BLaER1 (cell line): Measurements from ENCODE around the gene POU5F1.
"Not testable (repeated sequence)": the region's sequence is repeated elsewhere in the genome, so short reads cannot be mapped to it uniquely, and the experiment has no call there.

Experiments used
- H3K27ac ChIP-seq: shearing (Covaris generic); formaldehyde crosslinking; 2 replicates; pipeline ENCODE4 v1.8.1; 2022
- H3K27me3 ChIP-seq: shearing (Covaris generic); formaldehyde crosslinking; 2 replicates; pipeline ENCODE4 v1.8.1; 2022
- H3K36me3 ChIP-seq: shearing (Covaris generic); formaldehyde crosslinking; 2 replicates; pipeline ENCODE4 v1.8.1; 2022
- H3K4me1 ChIP-seq: shearing (Covaris generic); formaldehyde crosslinking; 2 replicates; pipeline ENCODE4 v1.8.1; 2022
- H3K4me2 ChIP-seq: shearing (Covaris generic); formaldehyde crosslinking; 2 replicates; pipeline ENCODE4 v1.8.1; 2022
- H3K4me3 ChIP-seq: shearing (Covaris generic); formaldehyde crosslinking; 2 replicates; pipeline ENCODE4 v1.8.1; 2022
- H3K9ac ChIP-seq: shearing (Covaris generic); formaldehyde crosslinking; 2 replicates; pipeline ENCODE4 v1.8.1; 2022
- H3K9me3 ChIP-seq: shearing (Covaris generic); formaldehyde crosslinking; 2 replicates; pipeline ENCODE4 v1.8.1; 2022
- H4K20me1 ChIP-seq: shearing (Covaris generic); formaldehyde crosslinking; 2 replicates; pipeline ENCODE4 v1.8.1; 2022
- Cebpa-rat ChIP-seq: shearing (Covaris generic); IDR thresholded peaks from 2 replicates; pipeline ENCODE4 v1.8.1; 2022

POU5F1 gene

DNA sequence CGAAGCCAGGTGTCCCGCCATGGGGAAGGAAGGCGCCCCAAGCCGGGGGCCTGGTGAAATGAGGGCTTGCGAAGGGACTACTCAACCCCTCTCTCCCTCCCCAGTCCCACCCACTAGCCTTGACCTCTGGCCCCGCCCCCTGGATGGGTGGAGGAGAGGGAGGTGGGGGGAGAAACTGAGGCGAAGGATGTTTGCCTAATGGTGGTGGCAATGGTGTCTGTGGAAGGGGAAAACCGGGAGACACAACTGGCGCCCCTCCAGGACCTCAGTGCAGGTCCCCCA, at the start of gene POU5F1:
Gene POU5F1, minus strand, starts transcription at position 83 of the 282 bp plus-strand sequence. Its CDS starts 62 bp downstream, at position 21.
- H3K9ac ChIP-seq: no peak within 1 kb of the TSS
- H3K27ac ChIP-seq: no peak within 1 kb of the TSS
- no peak for TF ChIP-seq Cebpa-rat
- H3K4me1 ChIP-seq: no peaks in the 10 kb centered on the region
- no peaks in the 10 kb centered on the region for H3K36me3 ChIP-seq
- H3K27me3 ChIP-seq: no peaks in the 10 kb centered on the region
- no peak within 1 kb of the TSS for H3K4me2 ChIP-seq
- no peaks in the 10 kb centered on the region for H3K9me3 ChIP-seq
- H4K20me1 ChIP-seq: no peaks in the 10 kb centered on the region
- no peak within 1 kb of the TSS for H3K4me3 ChIP-seq

DNA sequence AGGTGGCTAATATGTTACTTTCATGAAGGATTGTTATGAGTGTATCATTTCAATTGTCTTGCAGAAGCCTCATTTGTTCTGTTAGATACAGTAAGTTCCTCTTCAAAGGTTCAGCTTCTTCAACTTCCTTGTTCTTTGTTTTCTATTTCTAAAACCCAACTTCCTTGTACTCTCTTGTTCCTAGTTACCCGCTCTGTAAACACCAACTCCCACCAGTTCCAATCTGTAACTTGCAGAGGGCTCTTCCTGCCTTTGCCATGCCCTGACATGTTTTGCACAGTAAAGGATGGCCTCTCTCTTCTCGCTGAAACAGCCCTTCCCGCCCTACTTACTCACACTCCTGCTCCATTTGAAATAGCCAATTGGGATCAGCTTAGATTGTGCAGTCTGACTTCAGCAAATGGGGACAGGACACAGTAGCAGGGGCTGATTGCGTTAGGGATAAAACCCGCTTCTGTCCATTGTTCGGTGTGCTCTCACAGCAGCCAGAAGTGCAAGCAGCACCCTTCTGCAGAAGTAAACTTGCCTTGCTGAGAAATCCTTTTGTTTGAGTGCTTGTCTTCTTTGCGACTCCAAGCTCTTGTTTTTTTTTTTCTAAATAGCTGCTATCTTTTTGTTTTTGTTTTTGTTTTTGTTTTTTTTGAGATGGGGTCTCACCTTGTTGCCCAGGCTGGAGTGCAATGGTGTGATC, 45.9 kb upstream of the POU5F1 start:
- 0 out of 2 replicates have a peak overlapping the region, but pooled peaks have one; percentile 13 for H3K27ac ChIP-seq
- peak overlapping the region; percentile 18 for H3K4me2 ChIP-seq
- peaks cover 15% of the 10 kb centered on the region; the same call in 1 of the 2 replicates for H3K4me1 ChIP-seq
- H3K27me3 ChIP-seq: no peaks in the 10 kb centered on the region
- no peaks in the 10 kb centered on the region for H3K36me3 ChIP-seq
- peaks cover 26% of the 10 kb centered on the region for H3K9me3 ChIP-seq
- no peak for TF ChIP-seq Cebpa-rat
- H3K4me3 ChIP-seq: 0 out of 2 replicates have a peak overlapping the region, but pooled peaks have one; percentile 3
- no peaks in the 10 kb centered on the region for H4K20me1 ChIP-seq
- no peak overlapping the region for H3K9ac ChIP-seq

DNA sequence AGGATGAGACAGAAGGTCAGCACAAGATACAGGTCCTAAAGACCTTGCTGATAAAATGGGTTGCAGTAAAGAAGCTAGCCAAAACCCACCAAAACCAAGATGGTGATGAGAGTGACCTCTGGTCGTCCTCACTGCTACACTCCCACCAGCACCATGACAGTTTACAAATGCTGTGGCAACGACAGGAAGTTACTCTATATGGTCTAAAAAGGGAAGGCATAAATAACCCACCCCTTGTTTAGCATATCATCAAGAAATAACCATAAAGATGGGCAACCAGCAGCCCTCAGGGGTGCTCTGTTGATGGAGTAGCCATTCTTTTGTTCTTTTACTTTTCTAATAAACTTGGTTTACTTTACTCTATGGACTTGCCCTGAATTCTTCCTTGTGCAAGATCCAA, 44.7 kb upstream of the POU5F1 start:
- H3K27me3 ChIP-seq, H3K4me2 ChIP-seq, H3K9ac ChIP-seq, H4K20me1 ChIP-seq, H3K4me3 ChIP-seq, H3K36me3 ChIP-seq, H3K27ac ChIP-seq: not testable (repeated sequence)
- Histone ChIP-seq H3K4me1 (peaks cover 15% of the 10 kb centered on the region; the same call in 1 of the 2 replicates), H3K9me3 (peaks cover 26% of the 10 kb centered on the region)

DNA sequence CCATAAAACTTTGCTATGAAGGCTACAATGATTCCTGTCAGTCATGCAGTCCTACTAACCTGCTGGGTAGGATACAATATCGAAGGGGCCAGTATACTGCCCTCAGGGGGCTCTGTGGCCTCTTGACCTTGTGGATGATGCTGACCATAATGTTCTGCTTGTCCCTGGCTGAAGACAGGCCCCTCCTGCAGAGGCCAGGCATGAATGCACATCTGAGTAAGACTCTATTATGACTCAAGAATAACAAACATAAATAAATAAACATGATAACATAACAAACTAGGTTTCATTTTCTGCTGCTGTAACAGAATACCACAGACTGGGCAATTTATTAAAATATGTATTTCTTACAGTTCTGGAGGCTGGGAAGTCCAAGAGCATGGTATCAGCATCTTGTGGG, 44.0 kb upstream of the POU5F1 start:
- Histone ChIP-seq H3K36me3 (no peaks in the 10 kb centered on the region), H3K27me3 (no peaks in the 10 kb centered on the region), H3K27ac (no peak overlapping the region), H4K20me1 (no peaks in the 10 kb centered on the region), H3K4me1 (peaks cover 15% of the 10 kb centered on the region; the same call in 1 of the 2 replicates), H3K9ac (no peak overlapping the region), H3K4me3 (no peak overlapping the region), H3K4me2 (no peak overlapping the region), H3K9me3 (peaks cover 26% of the 10 kb centered on the region)
- no peak for TF ChIP-seq Cebpa-rat

DNA sequence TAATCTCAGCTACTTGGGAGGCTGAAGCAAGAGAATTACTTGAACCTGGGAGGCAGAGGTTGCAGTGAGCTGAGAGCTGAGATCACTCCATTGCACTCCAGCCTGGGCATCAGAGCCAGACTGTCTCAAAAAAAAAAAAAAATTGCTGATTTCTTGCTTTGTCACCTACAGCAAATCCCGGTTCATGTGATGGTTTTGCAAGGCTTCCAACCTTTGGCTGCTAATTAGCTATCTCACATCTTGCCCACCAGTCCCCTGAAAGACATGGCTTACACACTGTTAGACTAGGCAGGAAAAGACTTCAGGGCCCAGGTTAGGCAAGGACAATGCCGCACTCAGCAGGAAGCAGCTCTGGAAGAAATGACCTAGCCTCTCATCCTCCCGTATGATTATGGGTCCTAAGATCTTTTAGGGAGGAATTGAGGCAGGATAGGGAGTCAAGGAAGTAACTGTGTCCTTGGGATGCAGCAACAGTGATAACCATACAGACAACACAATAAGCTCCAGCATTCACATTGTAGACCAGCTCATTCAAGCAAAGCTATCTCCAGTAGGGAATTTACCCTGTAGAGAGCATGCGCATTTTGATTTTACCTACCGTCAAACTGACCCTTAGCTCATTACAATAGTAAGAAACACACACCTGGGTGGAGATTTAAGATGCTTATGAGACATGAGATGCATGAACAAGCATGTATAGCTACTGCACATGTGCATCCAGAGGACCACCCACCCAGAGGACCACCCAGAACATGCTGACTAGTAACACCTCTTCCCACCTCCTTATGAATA, 40.5 kb upstream of the POU5F1 start:
- Histone ChIP-seq H3K4me1 (peaks cover 22% of the 10 kb centered on the region), H3K27me3 (no peaks in the 10 kb centered on the region), H3K9me3 (peaks cover 10% of the 10 kb centered on the region), H3K9ac (no peak overlapping the region), H3K27ac (no peak overlapping the region), H4K20me1 (no peaks in the 10 kb centered on the region), H3K4me2 (no peak overlapping the region), H3K36me3 (no peaks in the 10 kb centered on the region), H3K4me3 (no peak overlapping the region)
- no peak for TF ChIP-seq Cebpa-rat

DNA sequence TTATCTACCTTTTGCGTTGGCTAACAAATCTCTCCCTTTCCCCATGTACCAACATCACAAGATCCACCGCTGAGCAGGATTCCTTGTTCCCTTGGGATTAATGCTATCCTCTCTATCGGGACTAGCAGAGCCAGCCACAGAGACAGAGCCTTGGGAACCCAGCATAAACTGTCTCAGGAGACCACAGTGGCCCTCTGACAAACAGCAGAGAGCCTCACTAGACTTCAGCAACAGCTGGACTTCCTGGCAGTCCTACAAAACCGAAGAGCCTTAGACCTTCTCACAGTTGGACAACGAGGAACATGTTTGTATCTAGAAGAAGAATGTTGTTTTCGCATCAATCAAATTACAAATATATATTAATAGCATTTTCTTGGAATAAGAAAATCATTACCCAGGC, 39.6 kb upstream of the POU5F1 start:
- H3K27ac ChIP-seq: no peak overlapping the region
- no peak overlapping the region for H3K9ac ChIP-seq
- TF ChIP-seq Cebpa-rat: no peak

DNA sequence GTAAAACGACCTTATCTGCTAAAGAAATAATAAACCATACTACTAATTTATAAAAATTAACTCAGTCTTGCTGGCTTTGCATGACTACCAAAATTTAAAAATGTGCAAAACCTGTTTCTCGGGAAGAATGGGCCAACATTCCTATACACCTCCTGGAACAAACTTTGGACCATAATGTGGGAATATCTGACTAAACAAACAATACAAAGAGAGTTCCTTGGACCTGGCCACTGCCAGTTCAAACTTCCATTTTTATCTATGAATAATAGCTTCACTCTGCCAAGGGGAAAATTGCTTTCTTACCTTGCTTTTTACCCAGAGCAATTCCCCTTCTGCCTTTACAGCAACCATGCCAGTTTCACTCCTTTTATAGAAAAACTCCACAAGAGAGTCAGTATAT, 38.7 kb upstream of the POU5F1 start:
- no peak for TF ChIP-seq Cebpa-rat
- H3K27ac ChIP-seq: no peak overlapping the region
- no peak overlapping the region for H3K4me2 ChIP-seq

More for the DNA sequence above, 39.6 kb upstream of the POU5F1 start:
- no peaks in the 10 kb centered on the region for H3K36me3 ChIP-seq
- H4K20me1 ChIP-seq: no peaks in the 10 kb centered on the region
- H3K27me3 ChIP-seq: no peaks in the 10 kb centered on the region
- H3K4me2 ChIP-seq: no peak overlapping the region
- H3K4me3 ChIP-seq: no peak overlapping the region
- H3K4me1 ChIP-seq: peaks cover 14% of the 10 kb centered on the region
- H3K9me3 ChIP-seq: 0 out of 2 replicates have a peak, but pooled peaks cover 2% of the 10 kb centered on the region

DNA sequence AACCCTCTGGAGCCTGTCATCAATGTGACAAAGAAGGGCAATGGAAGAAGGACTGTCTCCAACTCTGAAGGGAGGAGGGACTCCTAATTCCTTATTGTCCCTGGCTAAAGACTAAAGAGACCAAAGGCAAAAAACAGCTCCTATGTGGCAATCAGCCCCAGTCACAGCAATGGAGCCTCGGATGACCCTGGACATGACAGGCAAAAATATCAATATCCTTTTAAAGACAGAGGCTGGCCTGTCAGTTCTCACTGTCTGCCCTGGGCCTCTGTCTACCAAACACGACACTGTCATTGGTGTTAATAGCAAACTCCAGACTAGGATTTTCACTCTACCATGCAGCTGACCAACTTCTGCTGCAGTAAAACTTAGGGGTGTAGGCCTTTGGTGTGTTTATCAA, 38.0 kb upstream of the POU5F1 start:
- H3K27me3 ChIP-seq: no peaks in the 10 kb centered on the region
- H3K27ac ChIP-seq: no peak overlapping the region
- no peak overlapping the region for H3K4me2 ChIP-seq
- no peaks in the 10 kb centered on the region for H4K20me1 ChIP-seq
- no peaks in the 10 kb centered on the region for H3K36me3 ChIP-seq
- no peak for TF ChIP-seq Cebpa-rat
- H3K4me1 ChIP-seq: peaks cover 25% of the 10 kb centered on the region
- H3K9ac ChIP-seq: no peak overlapping the region
- H3K9me3 ChIP-seq: no peaks in the 10 kb centered on the region
- H3K4me3 ChIP-seq: no peak overlapping the region

More for the DNA sequence above, 38.7 kb upstream of the POU5F1 start:
- Histone ChIP-seq H3K9ac (no peak overlapping the region), H4K20me1 (no peaks in the 10 kb centered on the region), H3K36me3 (no peaks in the 10 kb centered on the region), H3K4me1 (peaks cover 22% of the 10 kb centered on the region), H3K4me3 (no peak overlapping the region), H3K27me3 (no peaks in the 10 kb centered on the region), H3K9me3 (no peaks in the 10 kb centered on the region)

DNA sequence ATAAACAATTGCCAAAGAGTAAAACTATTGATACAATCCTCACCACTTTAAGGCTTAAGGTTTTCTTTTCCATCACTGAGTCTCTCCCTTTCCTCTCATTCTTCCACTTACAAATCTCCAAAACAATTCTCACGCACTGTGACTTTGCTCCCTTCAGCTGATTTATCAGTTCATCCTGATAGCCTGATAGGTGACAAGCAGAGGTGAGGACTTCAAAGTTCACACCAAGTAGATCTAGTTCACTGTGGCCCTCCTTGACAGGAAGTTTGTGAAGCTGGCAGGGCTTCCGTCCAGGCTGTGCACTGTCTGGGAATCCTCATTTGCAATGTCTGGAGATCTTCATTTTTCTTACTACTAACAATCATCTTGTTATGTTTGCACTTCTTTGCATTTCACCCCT, 35.2 kb upstream of the POU5F1 start:
- Histone ChIP-seq H3K27ac (0 out of 2 replicates have a peak overlapping the region, but pooled peaks have one; percentile 22), H3K9me3 (peaks cover 7% of the 10 kb centered on the region), H3K27me3 (no peaks in the 10 kb centered on the region), H3K9ac (no peak overlapping the region), H4K20me1 (no peaks in the 10 kb centered on the region), H3K36me3 (peaks cover 13% of the 10 kb centered on the region), H3K4me1 (peaks cover 51% of the 10 kb centered on the region), H3K4me2 (no peak overlapping the region), H3K4me3 (no peak overlapping the region)
- TF ChIP-seq Cebpa-rat: no peak

DNA sequence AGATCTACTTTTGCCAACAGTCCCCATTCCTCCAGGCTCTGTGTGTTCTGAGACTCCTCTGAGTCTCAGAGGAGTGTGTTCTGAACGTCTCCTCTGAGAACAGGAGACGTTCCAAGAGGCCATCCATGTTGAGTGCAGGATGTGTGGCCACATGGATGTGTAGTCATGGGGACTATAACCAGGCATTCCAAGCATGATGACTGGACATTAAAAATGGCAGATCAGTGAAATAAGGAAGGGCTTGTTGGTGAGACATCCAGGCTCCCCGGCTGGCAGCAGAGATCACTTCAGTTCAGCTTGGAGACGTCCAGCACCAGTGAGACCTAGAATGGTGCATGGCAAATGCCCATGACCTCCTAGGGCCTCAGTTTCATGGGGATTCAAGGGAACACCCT, 34.3 kb upstream of the POU5F1 start:
- H3K27ac ChIP-seq: peak overlapping the region; percentile 85
- no peaks in the 10 kb centered on the region for H3K27me3 ChIP-seq
- peaks cover 16% of the 10 kb centered on the region for H3K9me3 ChIP-seq
- H3K9ac ChIP-seq: peak overlapping the region; percentile 65; the same call in 1 of the 2 replicates
- H4K20me1 ChIP-seq: no peaks in the 10 kb centered on the region
- H3K36me3 ChIP-seq: peaks cover 22% of the 10 kb centered on the region
- H3K4me1 ChIP-seq: peaks cover 56% of the 10 kb centered on the region
- peak overlapping the region; percentile 85 for H3K4me2 ChIP-seq
- H3K4me3 ChIP-seq: peak overlapping the region; percentile 63; the same call in 1 of the 2 replicates
- TF ChIP-seq Cebpa-rat: no peak
